ENCODE data around the gene HS3ST4.

HS3ST4 gene

GRCh38 chr16:26177438-26177837 lies 485.7 kb downstream of the HS3ST4 start:
- DNase-seq (ENCODE audit: low spot score), result no peak
- CTCF ChIA-PET, result interaction anchor here (0.6 kb wide), 1 partner anchor 150 kb away, joined by 5 read pairs; no protein-coding TSS in a partner anchor
- POLR2A ChIA-PET (ENCODE audit: low non-redundant PET), result no interaction called here
- no peak overlapping the region for H3K27ac ChIP-seq
- no peak for TF ChIP-seq CTCF (conservative IDR thresholded peaks at IDR 0.05; ENCODE audit: low read depth)

GRCh38 chr16:26178298-26178697 lies 486.5 kb downstream of the HS3ST4 start:
- H3K27ac ChIP-seq, result no peak overlapping the region
- TF ChIP-seq CTCF (conservative IDR thresholded peaks at IDR 0.05; ENCODE audit: low read depth), result no peak
- ChIA-PET POLR2A (ENCODE audit: low non-redundant PET) (no interaction called here), CTCF (no interaction called here)
- DNase-seq (ENCODE audit: low spot score), result no peak

- H3K27ac ChIP-seq, result no peak overlapping the region
- ChIA-PET POLR2A (ENCODE audit: low non-redundant PET) (no interaction called here), CTCF (no interaction called here)
- TF ChIP-seq CTCF (conservative IDR thresholded peaks at IDR 0.05; ENCODE audit: low read depth), result no peak
- no peak for DNase-seq (ENCODE audit: low spot score)
Observed at GRCh38 chr16:26186091-26186615, 494.4 kb downstream of the HS3ST4 start.
